ENCODE measurements around the gene SLC25A47.

DNA sequence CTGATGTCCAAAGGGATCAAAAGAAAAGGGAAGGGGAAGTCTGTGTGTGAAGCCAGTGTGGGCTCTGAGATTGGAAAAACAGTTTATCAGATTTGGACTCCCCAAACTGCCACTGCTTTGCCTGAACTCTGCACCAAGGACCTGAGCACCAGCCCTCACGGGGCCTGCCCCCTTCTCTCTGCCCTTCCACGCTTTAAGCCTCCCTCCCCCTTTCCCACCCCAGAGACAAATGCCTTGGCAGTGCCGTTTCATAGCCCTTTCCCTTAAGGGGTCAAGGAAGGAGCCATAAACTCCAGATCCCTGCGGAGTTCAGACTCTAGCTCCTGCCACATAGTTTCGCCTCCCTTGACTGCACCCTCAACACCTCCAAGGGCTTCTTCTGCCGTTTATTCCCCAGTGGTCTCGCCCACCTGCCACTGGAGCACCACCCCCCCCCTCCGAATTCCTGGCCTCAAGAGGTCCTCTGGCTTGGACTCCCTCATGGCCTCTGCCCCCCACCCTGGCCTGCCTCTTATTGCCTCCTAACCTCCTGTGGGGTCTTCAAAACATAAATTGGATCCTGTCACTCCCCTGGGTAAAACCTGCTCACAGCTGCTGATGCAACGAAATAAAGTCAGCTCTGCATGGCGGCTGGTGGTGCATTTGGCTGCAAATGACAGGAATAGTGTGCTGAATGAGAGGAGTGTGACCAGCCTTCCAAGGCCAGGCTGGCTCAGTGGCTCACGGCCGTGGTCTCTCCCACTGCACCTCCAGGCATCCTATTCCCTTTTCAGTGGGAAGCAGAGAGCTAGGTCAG, 35.7 kb upstream of the SLC25A47 start:
- TF ChIP-seq CTCF (IDR thresholded peaks at IDR 0.05) (no peak), POLR2A (IDR thresholded peaks at IDR 0.05) (no peak)

Data from Peyer's patch (tissue), 4 donors.